ENCODE data around the gene NCAPD3. TPM values are rescaled to one million over a fixed set of nuclear protein-coding genes. Genes with fewer than 3 reads are reported as not detected.
A peak's percentile ranks its signal among the peaks of the same experiment; 100 is the strongest.

The NCAPD3 gene
- total and polyA plus RNA-seq, 9 of the 15 experiments (the other 6 are each of a cell fraction or from before 2014, with no cell fraction given), result 23.6 to 80.6 (median 58.6) TPM

DNA sequence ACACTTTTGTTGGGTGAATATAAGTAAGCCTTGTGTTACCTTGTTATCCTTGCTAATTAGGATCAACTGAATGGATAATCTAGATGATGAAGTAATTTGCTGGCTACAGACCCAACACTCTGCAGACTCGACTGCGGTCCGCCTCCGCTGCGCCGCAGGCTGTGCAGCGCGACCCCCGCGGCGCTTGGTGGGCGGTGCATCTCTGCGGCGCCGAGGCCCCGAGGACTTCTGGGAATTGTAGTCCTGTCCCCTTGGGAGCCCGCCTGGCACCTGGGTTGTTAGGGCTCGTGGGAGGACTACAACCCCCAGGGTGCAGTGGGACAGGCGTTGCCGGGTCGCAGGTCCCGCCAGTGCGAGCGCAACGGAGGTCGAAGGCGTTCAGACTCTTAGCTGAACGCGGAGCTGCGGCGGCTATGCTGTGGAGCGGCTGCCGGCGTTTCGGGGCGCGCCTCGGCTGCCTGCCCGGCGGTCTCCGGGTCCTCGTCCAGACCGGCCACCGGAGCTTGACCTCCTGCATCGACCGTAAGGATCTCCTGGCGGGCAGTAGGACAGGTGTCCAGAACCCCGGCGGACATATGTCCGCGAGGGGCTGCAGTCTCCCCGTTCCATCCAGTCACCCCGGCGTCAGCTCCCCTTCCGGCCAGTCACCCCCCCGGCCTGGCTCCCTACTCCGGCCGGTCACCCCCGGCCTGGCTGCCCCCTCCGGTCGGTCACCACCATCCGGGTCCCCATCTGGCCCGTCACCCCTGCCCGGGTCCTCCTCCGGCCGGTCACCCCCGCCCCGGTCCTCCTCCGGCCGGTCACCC lies 29.6 kb upstream of the NCAPD3 start, which contains the start of the genes ACAD8 and THYN1 (continued):
- TF ChIP-seq BMI1 (IDR thresholded peaks at IDR 0.05; ENCODE audit: low read length) (no peak), ATF7 (IDR thresholded peaks at IDR 0.05) (peak; percentile 70; the same call in 1 of the 2 replicates), ZNF24 (IDR thresholded peaks at IDR 0.05) (no peak), SNRNP70 (optimal IDR thresholded peaks at IDR 0.05; ENCODE audit: low read depth, low read length) (no peak), CC2D1A (IDR thresholded peaks at IDR 0.05) (no peak), KAT7 (CRISPR knock-in tag; IDR thresholded peaks at IDR 0.05; ENCODE audit: borderline replicate concordance) (no peak), ASH1L (IDR thresholded peaks at IDR 0.05; ENCODE audit: borderline replicate concordance, low read depth, partially characterized antibody) (no peak), RHOXF2B (CRISPR knock-in tag; conservative IDR thresholded peaks at IDR 0.05) (no peak), BCL6 (CRISPR knock-in tag; IDR thresholded peaks at IDR 0.05) (no peak), FIP1L1 (IDR thresholded peaks at IDR 0.05; ENCODE audit: low read depth, low read length, poor library complexity, severe bottlenecking) (no peak), NCOA6 (IDR thresholded peaks at IDR 0.05) (no peak), SNIP1 (IDR thresholded peaks at IDR 0.05; ENCODE audit: low read depth) (no peak), RBM34 (IDR thresholded peaks at IDR 0.05; ENCODE audit: borderline replicate concordance, insufficient read depth, low read length) (no peak), POLR2G (IDR thresholded peaks at IDR 0.05; ENCODE audit: low read depth, low read length) (peak; percentile 92), HMG20B (CRISPR knock-in tag; IDR thresholded peaks at IDR 0.05) (no peak), PPARD (CRISPR knock-in tag; IDR thresholded peaks at IDR 0.05) (no peak), ZNF764 (CRISPR knock-in tag; IDR thresholded peaks at IDR 0.05; ENCODE audit: low read depth) (no peak), CEBPB (tag; IDR thresholded peaks at IDR 0.05) (no peak)
- TF ChIP-seq, protein P1, sequence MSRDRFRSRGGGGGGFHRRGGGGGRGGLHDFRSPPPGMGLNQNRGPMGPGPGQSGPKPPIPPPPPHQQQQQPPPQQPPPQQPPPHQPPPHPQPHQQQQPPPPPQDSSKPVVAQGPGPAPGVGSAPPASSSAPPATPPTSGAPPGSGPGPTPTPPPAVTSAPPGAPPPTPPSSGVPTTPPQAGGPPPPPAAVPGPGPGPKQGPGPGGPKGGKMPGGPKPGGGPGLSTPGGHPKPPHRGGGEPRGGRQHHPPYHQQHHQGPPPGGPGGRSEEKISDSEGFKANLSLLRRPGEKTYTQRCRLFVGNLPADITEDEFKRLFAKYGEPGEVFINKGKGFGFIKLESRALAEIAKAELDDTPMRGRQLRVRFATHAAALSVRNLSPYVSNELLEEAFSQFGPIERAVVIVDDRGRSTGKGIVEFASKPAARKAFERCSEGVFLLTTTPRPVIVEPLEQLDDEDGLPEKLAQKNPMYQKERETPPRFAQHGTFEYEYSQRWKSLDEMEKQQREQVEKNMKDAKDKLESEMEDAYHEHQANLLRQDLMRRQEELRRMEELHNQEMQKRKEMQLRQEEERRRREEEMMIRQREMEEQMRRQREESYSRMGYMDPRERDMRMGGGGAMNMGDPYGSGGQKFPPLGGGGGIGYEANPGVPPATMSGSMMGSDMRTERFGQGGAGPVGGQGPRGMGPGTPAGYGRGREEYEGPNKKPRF (IDR thresholded peaks at IDR 0.05; ENCODE audit: low read depth, low read length), result no peak
- TF ChIP-seq, protein P2, sequence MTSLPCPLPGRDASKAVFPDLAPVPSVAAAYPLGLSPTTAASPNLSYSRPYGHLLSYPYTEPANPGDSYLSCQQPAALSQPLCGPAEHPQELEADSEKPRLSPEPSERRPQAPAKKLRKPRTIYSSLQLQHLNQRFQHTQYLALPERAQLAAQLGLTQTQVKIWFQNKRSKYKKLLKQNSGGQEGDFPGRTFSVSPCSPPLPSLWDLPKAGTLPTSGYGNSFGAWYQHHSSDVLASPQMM (CRISPR knock-in tag; IDR thresholded peaks at IDR 0.05), result no peak
- TF ChIP-seq, protein P3, sequence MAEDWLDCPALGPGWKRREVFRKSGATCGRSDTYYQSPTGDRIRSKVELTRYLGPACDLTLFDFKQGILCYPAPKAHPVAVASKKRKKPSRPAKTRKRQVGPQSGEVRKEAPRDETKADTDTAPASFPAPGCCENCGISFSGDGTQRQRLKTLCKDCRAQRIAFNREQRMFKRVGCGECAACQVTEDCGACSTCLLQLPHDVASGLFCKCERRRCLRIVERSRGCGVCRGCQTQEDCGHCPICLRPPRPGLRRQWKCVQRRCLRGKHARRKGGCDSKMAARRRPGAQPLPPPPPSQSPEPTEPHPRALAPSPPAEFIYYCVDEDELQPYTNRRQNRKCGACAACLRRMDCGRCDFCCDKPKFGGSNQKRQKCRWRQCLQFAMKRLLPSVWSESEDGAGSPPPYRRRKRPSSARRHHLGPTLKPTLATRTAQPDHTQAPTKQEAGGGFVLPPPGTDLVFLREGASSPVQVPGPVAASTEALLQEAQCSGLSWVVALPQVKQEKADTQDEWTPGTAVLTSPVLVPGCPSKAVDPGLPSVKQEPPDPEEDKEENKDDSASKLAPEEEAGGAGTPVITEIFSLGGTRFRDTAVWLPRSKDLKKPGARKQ (CRISPR knock-in tag; IDR thresholded peaks at IDR 0.05), result no peak
